ENCODE measurements around the gene IRF9.

Gene IRF9

DNA sequence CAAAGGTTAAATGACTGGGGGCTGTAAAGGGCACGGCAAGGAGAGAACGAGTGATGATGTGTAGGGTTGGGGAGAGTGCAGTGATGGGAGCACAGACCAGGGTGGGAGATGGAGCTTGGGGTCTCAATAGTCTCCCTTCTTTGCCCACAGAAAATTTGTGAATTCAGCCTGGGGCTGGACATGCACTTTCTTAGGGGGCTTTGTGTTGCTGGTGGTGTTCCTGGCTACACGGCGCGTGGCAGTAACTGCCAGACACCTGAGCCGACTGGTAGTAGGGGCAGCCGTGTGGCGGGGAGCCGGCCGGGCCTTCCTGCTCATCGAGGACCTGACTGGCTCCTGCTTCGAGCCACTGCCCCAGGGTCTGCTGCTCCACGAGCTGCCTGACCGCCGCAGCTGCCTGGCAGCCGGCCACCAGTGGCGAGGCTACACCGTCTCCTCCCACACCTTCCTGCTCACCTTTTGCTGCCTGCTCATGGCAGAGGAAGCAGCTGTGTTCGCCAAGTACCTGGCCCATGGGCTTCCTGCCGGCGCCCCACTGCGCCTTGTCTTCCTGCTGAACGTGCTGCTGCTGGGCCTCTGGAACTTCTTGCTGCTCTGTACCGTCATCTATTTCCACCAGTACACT lies 28.9 kb upstream of the IRF9 start:
- FAIRE-seq: no peak

DNA sequence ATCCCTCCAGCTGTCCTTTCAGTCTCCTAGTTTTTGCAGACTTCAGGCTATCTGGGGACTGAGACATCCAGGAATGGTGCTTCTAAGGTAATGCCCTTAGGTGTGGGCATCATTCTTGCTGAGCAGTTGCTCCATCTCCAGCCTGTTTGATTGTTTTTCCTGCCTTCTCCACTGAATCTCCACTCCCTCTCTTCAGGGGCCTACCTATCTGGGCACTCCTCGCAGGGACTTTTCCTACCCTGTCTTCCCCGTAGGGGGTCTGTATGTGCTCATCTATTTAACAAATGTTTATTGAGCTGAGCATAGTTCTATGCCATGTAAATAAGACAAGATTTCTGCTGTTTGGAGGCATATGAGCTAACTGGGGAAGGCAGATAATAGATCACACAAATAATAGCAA lies 28.1 kb upstream of the IRF9 start:
- FAIRE-seq: no peak

DNA sequence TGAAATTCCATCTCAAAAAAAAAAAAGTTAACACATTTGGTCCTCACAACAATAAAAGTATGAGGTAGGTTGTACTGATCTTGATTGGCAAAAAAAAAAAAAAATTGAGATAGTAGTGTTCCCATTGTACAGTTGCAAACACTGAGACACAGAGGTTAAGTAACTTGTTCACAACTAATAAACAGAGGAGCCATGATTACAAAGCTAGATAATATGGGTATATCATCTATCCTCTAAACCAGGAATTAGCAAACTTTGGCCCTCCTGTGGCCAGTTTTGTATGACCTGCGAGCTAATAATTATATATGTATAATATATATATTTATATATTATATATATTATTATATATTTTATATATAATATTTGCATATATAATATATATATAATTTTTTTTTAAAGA lies 27.3 kb upstream of the IRF9 start:
- no peak for FAIRE-seq

DNA sequence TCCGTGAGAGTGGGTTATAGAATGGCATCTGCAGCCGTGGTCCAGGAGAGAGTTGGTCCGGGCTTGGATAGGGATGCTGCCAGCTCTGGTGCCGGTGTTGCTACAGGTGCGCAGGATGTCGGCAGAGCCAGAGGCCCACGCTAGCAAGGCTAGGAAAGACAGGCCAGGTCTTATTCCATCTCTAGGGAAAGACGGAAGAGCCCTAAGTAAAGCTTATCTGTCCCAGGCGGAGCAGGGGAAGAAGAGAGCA lies 25.6 kb upstream of the IRF9 start:
- no peak for FAIRE-seq

DNA sequence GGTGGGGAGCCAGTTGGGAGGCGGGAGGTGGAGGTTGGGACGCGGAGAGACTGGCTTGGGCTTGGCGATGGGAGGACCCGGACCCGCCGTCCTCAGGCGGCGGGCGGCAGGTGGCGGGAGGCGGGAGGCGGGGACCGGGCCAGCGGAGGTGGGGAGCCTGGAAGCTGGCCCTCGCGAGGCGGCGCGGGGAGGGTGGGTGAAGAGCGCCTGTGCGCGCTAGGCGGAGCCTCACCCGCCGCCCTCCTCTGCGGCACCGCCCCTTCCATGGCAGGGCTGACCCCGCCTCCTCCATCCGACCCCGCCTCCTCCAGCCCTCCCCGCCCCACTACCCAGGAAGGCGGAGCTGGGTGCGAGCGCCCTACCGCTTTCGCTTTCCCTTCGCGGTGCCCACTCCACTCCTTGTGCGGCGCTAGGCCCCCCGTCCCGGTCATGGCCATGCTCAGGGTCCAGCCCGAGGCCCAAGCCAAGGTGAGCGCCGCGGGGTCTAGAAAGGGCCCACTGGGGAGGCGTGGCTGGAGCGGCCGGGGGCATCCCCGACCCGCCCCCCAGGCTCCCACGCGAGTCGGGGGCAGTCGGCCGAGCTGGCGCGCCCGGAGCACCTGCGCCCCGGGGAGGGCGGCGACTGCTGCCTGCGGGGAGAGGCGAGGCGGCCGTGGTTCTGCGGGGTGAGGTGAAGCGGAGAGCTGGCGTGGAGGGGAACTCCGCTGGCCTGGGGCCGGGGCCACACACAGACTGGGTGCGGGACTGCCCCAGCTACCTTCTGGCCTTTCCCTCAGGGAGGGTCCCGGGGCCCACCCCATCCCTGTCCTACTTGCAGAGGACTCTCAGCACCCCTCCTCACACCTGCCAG lies 25.0 kb upstream of the IRF9 start, which contains the start of gene PSME1:
Gene PSME1, plus strand, starts transcription at position 361 of the 850 bp plus-strand sequence. Its CDS starts 69 bp downstream, at position 430.
- peak; percentile 66 for FAIRE-seq

DNA sequence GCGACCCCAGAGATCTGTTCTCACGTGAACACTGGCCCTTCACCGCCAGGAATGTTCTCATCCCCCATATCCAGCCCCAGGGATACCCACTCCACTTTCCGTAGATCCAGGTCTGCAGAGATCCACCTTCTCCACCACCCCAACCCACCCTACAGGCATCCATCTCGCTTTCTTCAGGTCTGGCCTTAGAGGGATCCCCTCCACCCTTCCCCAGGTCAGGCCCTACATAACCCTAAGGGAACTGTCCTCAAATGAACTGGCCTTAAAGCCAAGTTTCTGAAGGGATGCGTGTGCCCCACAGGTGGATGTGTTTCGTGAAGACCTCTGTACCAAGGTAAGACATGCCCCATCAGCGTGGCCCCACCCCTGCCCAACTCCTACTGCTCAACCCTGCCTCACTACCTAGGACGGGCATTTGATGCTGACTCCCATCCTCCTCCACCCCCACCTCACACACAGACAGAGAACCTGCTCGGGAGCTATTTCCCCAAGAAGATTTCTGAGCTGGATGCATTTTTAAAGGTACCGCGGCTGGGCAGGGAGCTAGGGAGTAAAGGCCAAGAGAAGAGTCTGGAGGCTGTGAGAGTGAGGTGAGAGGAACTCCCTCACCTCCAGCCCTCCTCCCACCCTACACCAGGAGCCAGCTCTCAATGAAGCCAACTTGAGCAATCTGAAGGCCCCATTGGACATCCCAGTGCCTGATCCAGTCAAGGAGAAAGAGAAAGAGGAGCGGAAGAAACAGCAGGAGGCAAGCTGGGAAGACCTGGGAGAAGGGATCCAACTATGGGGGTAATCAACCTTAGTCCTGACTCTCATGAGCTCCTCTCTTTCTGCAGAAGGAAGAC lies 24.2 kb upstream of the IRF9 start:
- FAIRE-seq: no peak

DNA sequence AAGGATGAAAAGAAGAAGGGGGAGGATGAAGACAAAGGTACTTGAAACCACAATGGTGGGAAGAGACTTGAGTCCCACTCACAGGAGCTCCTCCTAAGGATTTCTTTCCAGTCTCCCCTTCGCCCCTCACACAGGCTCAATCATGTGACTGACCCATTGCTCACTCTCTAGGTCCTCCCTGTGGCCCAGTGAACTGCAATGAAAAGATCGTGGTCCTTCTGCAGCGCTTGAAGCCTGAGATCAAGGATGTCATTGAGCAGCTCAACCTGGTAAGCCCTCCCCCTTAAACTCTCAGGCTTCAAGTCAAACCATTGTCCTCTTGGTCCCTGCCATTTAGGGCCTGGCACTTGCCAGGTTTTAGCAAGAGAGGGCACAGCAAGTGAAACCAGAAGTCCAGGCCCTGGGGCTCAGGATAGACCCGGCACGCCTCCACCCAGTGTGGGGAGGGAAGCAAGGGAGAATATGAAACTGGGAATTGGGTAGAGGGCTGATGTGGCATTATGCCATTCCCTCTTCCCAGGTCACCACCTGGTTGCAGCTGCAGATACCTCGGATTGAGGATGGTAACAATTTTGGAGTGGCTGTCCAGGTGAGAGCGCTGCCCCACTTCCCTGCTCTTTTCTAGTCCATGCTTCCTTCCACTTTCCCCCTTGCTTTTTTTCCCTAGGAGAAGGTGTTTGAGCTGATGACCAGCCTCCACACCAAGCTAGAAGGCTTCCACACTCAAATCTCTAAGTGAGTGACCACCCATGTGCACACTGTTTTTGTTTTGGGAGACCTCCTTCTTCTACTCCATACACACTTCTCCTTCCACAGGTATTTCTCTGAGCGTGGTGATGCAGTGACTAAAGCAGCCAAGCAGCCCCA lies 23.3 kb upstream of the IRF9 start:
- FAIRE-seq: no peak

DNA sequence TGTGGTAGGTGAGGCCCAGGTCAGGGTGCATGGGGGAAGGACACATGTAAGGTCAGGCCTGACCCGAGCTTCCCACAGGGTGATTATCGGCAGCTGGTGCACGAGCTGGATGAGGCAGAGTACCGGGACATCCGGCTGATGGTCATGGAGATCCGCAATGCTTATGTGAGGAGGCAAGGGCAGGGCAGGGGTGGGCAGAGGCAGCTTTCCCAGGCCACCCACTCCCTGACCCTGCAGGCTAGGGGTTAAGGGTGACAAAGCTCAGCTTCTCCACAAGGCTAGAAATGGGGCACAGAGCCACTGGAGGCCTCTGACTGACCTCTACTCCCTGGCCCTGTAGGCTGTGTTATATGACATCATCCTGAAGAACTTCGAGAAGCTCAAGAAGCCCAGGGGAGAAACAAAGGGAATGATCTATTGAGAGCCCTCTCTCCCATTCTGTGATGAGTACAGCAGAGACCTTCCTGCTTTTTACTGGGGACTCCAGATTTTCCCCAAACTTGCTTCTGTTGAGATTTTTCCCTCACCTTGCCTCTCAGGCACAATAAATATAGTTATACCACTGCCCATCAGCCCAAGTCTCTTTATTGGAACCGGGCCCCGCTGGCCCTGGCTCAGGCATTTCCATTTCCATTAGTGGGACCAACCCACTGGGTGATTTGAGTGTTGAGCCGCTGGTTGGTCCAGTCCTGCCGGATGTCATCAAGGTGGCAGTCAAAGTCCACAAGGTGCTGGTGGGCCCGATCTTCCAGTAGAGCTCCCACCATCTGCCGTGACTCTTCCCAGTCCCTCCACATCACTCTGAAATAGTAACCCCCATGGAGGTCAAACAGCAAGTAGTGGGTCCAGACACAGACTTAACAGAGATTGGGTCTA lies 22.4 kb upstream of the IRF9 start:
- no peak for FAIRE-seq

DNA sequence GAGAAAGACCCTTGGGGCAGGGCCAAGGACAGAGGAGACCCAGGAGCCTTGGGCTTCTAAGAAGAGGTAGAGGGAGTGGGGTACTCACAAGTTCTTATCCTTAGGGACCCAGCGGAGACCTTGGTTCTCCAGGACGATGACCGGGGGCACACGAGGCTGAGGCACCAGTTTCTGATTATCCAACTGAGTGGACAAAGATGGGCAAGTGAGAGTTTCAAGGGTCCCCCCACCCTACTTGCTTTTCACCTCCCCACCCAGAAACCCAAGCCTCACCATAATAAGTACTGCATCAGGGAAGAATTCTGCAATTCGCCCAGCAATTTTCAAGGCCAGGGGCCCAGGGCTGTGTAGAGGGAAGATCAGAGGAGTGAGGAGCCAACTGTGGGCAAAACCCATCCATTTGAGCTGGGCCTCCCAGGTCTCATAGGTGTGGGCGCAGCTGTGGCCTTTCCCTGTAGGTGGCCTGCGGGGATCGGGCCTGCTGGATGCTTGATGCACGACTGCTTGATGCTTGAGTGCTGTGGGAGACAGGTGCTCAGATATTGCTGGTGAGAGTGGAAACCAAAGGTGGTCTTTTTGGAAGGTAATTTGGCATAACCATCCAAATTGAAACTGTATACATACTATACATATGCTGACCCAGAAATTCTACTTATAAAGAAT lies 21.7 kb upstream of the IRF9 start:
- no peak for FAIRE-seq

DNA sequence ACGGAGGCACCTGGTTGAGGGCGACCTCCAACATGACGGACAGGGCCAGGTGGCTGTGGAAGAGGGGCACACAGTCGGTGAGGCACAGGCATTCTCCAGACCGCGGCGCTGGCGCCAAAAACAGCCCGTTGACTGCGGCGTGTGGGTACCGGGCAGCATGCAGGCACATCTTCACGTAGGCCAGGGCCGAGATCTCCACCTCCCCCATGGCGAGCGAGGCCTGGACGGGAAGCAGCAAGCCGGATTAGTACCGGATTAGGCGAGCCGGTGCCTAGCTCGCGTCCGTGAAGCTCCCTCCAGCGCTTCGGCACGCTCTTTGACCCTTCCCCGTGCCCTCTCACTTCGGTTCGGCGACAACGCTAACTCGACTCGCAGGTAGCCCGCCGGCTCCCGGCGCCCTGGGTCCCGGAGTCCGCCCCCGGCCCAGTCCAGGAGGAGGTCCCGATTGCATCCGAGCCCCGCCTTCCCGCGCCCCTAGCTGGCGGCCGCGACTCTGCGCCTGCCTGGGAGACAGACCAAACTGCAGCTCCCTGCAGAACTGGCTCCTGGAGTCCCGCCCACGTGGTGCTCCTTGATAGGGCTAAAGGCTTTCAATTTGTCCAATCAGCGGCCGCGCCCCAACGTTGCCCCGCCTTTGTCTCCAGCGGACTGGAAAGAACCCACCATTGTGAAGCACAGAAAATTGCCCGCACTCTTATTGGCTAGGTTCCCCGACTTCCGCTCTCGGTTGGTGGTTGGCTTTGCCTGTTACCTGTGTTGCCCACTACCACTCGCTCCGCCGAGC lies 19.8 kb upstream of the IRF9 start, which contains the start of gene EMC9:
Gene EMC9, minus strand, starts transcription at position 495 of the 784 bp plus-strand sequence. Its CDS starts 287 bp downstream, at position 208.
- FAIRE-seq: peak; percentile 97

DNA sequence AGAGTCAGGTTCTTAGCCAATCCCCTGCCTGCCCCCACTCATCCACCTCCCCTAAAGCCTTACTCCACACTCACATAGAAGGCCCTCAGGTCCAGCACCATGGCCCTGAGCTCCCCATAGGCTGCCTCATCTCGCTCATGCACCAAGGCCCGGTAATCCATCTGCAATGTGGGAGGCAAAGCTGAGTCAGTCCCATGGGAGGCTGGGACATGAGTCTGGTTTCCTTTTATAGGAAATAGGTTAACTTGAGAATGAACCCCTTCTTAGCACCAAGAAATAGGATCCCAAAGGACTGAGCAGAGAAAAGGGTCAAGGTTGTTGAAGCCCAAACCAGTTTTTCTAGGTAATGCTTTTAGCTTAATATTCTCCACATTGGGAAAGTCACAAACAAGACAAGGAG lies 17.6 kb upstream of the IRF9 start:
- no peak for FAIRE-seq

DNA sequence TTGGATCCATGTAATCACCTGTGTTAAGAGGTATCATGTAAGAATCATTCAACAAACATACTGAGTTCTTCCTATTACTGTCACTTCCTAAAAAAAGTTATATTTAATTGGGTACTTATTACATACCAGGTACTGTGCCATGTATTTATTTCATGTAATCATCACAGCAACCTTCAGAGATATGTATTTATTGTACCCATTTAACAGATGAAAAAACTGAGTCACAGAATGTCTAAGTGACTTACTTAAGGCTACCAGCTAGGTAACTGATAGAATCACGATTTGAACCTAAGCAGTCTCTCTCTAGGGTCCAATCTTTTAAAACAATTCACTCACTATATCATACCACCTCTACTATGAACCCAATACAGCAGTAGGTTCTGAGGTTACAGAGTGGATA lies 16.6 kb upstream of the IRF9 start:
- FAIRE-seq: no peak

DNA sequence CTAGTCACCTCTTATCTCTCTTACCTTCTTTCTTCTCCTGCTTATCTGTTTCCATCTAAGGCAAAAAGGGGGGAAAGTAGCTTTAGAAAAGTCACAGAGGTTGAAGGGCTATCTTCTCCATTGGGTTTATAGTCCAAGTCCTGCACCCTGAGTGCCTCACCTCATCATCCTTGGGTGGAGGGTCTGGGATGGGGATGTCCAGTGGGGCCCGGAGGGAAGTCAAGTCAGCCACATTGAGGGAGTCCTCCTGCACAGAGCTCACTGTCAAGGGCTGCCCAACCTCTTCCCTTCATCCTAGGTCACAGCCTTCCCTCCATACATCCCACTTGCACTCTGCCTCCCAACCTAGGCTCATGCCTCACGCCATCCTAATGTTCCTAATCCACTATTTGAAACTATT lies 15.8 kb upstream of the IRF9 start:
- no peak for FAIRE-seq

DNA sequence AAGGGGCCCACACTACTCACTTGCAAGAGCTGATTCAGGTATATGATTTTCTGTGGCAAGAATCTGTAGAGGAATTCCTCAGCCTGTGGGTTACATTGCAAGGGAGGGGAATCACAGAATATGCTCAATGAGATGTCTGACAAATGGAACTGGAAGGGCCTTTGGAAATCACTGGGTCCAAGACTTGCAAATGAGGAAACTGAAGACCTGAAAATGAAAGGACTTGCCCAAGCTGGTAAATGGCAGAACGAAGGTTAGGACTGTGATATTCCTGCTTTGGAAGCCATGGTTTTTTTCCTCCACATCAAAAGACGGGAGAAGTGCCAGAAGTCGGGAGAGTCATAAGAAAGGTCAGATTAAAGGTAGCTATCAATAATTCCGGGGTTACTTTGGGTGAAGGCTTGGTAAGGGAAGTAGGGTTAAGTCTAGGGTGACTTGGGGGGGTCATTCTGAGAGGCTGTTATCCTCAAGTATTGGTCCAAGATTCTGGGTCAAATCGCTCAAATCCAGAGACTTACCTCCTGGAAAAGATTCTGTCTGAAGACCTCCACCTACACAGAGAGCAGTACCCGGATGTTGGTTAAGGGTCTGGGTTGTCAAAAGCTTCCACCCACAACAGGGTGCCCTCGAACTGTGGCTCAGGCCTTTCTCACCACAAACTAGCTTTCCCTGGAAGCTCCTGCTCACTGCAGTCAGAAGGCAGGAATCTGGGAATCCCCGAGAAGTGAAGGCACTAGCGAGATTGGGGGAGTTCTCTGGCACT lies 15.2 kb upstream of the IRF9 start:
- no peak for FAIRE-seq

DNA sequence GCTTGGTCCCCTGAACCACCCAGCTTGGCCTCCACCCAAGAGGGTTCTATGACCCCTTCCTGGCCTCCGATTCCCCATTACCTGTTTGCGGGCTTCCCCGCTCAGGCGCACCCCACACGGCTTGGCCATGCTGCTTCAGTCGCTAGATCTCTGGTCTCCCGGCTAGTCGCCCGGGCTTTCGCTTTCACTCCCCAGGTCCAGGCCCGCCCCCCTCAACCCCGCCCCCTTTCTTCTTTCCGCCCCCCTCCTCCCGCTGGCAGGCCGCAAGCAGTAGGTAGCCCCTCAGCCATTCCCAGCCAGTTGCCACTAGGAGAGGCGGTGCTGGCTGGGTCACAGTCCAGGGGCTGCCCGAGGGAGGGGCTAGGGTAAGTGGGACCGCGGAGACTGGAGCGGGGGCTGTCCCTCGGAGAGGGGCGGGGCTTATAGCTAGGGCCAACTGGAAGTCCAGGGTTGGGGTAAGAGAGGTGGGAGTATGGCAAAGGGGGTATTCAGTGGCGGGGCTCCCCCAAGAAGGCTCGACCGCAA lies 14.6 kb upstream of the IRF9 start, which contains the start of gene PSME2:
Gene PSME2, minus strand, starts transcription at position 158 of the 525 bp plus-strand sequence. Its CDS starts 29 bp downstream, at position 129.
- FAIRE-seq: peak; percentile 93

DNA sequence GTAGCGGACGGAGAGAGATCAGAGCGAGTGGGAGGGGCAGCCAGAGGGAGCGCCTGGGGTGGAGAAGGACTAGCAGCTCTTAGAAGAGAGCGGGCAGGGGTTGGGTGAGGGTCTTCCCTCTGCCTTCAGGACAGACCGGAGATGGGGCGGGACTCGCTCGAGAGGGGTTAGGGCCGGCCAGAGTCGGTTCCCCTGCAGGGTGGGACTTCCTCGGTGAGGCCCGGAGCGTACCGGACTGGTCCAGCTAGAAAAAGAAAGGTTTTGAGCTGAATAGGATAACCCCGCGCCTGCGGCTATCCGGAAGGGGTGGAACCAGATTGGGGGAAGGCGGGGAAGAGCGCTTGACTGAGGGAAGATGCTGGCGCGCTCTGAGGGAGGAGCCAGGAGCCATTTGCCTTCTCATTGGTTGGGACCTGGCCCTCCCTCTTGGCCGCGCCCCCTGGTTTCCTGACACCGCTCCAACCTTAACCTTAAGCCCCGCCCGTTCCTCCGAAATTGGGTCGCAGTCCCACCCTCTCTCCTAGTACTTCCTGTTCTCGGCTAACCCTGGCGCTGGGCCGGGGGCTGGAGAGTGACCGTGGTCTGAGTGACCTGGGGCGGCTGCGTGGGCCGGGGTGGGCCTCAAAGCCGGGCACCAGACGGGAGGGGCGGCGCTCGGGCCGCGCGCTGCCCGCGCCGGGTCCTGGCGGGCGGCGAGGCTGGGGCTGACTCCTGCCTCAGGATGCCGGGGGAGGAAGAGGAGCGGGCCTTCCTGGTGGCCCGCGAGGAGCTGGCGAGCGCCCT lies 13.9 kb upstream of the IRF9 start, which contains the start of gene RNF31:
Gene RNF31, plus strand, starts transcription at position 521 of the 783 bp plus-strand sequence. Its CDS starts 201 bp downstream, at position 722.
- FAIRE-seq: peak; percentile 98

DNA sequence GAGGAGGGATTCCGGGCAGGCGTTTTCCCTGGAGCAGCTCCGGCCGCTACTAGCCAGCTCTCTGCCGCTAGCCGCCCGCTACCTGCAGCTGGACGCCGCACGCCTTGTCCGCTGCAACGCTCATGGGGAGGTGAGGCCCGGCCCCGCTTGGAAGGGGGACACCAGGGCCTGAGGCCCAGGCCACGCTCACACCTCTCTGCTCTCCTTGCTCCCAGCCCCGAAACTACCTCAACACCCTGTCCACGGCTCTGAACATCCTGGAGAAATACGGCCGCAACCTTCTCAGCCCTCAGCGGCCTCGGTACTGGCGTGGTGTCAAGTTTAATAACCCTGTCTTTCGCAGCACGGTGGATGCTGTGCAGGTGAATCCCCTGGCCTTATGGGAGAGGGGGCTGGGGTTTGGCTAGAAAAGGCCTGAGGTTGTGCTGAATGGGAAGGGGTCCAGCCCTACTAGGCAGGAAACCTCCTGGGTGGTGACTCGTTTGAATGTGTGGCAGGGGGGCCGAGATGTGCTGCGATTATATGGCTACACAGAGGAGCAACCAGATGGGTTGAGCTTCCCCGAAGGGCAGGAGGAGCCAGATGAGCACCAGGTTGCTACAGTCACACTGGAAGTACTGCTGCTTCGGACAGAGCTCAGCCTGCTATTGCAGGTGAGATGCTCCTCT lies 13.2 kb upstream of the IRF9 start:
- no peak for FAIRE-seq
